Gastrocnemius medialis (tissue), 4 donors: ENCODE results near the gene ABTB2.

Experiments
- POLR2A ChIP-seq, 2 donors: fragments of 450-650 bp; IDR thresholded peaks; one replicate each; pipeline ENCODE4 v1.6.1; 2017; ENCODE audit warnings: antibody characterized with exemption in 2 of 2, mild to moderate bottlenecking in 2 of 2, moderate library complexity in 2 of 2
- TF ChIP-seq, protein P1 (sequence below), 5 experiments: fragments of 450-650 bp in 3 of 5; fragments of 200-600 bp in 2 of 5; sonication (generic) in 2 of 5; IDR thresholded peaks in 4 of 5; conservative IDR thresholded peaks in 1 of 5; 1 replicate in 4 of 5; 2 replicates in 1 of 5; pipeline ENCODE4 v1.5.1; 2016 to 2019; ENCODE audit warnings: antibody characterized with exemption in 5 of 5, mild to moderate bottlenecking in 3 of 5, moderate library complexity in 3 of 5

- TF ChIP-seq, protein P1, sequence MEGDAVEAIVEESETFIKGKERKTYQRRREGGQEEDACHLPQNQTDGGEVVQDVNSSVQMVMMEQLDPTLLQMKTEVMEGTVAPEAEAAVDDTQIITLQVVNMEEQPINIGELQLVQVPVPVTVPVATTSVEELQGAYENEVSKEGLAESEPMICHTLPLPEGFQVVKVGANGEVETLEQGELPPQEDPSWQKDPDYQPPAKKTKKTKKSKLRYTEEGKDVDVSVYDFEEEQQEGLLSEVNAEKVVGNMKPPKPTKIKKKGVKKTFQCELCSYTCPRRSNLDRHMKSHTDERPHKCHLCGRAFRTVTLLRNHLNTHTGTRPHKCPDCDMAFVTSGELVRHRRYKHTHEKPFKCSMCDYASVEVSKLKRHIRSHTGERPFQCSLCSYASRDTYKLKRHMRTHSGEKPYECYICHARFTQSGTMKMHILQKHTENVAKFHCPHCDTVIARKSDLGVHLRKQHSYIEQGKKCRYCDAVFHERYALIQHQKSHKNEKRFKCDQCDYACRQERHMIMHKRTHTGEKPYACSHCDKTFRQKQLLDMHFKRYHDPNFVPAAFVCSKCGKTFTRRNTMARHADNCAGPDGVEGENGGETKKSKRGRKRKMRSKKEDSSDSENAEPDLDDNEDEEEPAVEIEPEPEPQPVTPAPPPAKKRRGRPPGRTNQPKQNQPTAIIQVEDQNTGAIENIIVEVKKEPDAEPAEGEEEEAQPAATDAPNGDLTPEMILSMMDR (IDR thresholded peaks at IDR 0.05 in 4 of 5, conservative IDR thresholded peaks at IDR 0.05 in 1 of 5) = no peak
- no peak for TF ChIP-seq POLR2A (IDR thresholded peaks at IDR 0.05)
These were observed 125.0 kb downstream of the ABTB2 start for GRCh38 chr11:34232807-34233206.
